ENCODE data around the gene SCLY.
A peak's percentile ranks its signal among the peaks of the same experiment; 100 is the strongest.

SCLY gene

GRCh38 chr2:238126775-238127164, 66.0 kb downstream of the SCLY start:
- TF ChIP-seq CTCF (IDR thresholded peaks at IDR 0.05; ENCODE audit: extremely low read depth, missing control alignments) = no peak
- no peak for DNase-seq (ENCODE audit: low spot score)

GRCh38 chr2:238127165-238128060, 66.6 kb downstream of the SCLY start:
- no peak for TF ChIP-seq CTCF (IDR thresholded peaks at IDR 0.05; ENCODE audit: extremely low read depth, missing control alignments)
- DNase-seq (ENCODE audit: low spot score) = peak; percentile 62

GRCh38 chr2:238128061-238128440, 67.2 kb downstream of the SCLY start:
- DNase-seq (ENCODE audit: low spot score) = no peak
- no peak for TF ChIP-seq CTCF (IDR thresholded peaks at IDR 0.05; ENCODE audit: extremely low read depth, missing control alignments)

- no peak for DNase-seq (ENCODE audit: low spot score)
- TF ChIP-seq CTCF (IDR thresholded peaks at IDR 0.05; ENCODE audit: extremely low read depth, missing control alignments) = no peak
These were observed 67.8 kb downstream of the SCLY start for GRCh38 chr2:238128534-238129001.

GRCh38 chr2:238129166-238130010, 68.6 kb downstream of the SCLY start:
- TF ChIP-seq CTCF (IDR thresholded peaks at IDR 0.05; ENCODE audit: extremely low read depth, missing control alignments) = no peak
- DNase-seq (ENCODE audit: low spot score) = no peak

GRCh38 chr2:238130111-238130695, 69.4 kb downstream of the SCLY start:
- no peak for TF ChIP-seq CTCF (IDR thresholded peaks at IDR 0.05; ENCODE audit: extremely low read depth, missing control alignments)
- no peak for DNase-seq (ENCODE audit: low spot score)
